H1 (cell line): ENCODE results near the gene RIN1. TPM values are rescaled to one million over a fixed set of nuclear protein-coding genes. Genes with fewer than 3 reads are reported as not detected.

Source experiments
- ATF3 ChIP-seq: IDR thresholded peaks from 2 replicates; pipeline ENCODE4 v1.6.1; 2011; ENCODE audit warnings: low read depth, mild to moderate bottlenecking, low read length; ENCODE audit not compliant: insufficient read depth
- BACH1 ChIP-seq: IDR thresholded peaks from 2 replicates; pipeline ENCODE4 v1.6.1; 2012; ENCODE audit warnings: low read length, improper control_type of control experiment
- BCL11A ChIP-seq, 2 experiments: IDR thresholded peaks; one replicate each; pipeline ENCODE4 v1.6.1; 2011; ENCODE audit warnings: low read depth in 2 of 2, low read length in 2 of 2, mild to moderate bottlenecking in 2 of 2
- BRCA1 ChIP-seq: IDR thresholded peaks from 2 replicates; pipeline ENCODE4 v1.6.1; 2012; ENCODE audit warnings: low read depth, low read length, improper control_type of control experiment
- CHD2 ChIP-seq: IDR thresholded peaks from 2 replicates; pipeline ENCODE4 v1.6.1; 2012; ENCODE audit warnings: low read length, improper control_type of control experiment
- SAP30 ChIP-seq: fragments of 300-600 bp; sonication (generic); IDR thresholded peaks from 2 replicates; pipeline ENCODE4 v1.7.1; 2012; ENCODE audit warnings: low read length, moderate library complexity, mild to moderate bottlenecking, inconsistent platforms; ENCODE audit not compliant: insufficient read depth, insufficient replicate concordance
- TAF7 ChIP-seq: optimal IDR thresholded peaks from 2 replicates; pipeline ENCODE3; 2011; ENCODE audit warnings: low read depth, mild to moderate bottlenecking, inconsistent platforms, low read length, moderate library complexity, borderline replicate concordance
- polyA plus RNA-seq, 7 experiments: library from polyadenylated mRNA; depleted of rRNA in 3 of 7; stranded (reverse) in 5 of 7; unstranded in 2 of 7; fragments of >200 nt in 5 of 7; fragments of 200-250 nt in 2 of 7; gene quantifications; 1 replicate in 5 of 7; 2 replicates in 1 of 7; 4 replicates in 1 of 7; pipeline versions ENCODE4 v1.2.1 to v1.2.3, GENCODE V29; 2011 to 2013; ENCODE audit warnings: missing spikeins in 2 of 7, mixed read lengths in 2 of 7
- total RNA-seq: library from RNA; stranded (reverse); fragmentation: NEBNext Ultra II Directional; extraction: Animal tissue kit (Norgen Biotek cat#: 25700); gene quantifications from 2 replicates; pipeline ENCODE4 v1.2.1, GENCODE V29; 2021

RIN1 gene
- total and polyA plus RNA-seq, 2 of the 8 experiments (the other 6 are each of a cell fraction or from before 2014, with no cell fraction given) = 2.5 to 5.4 TPM

GRCh38 chr11:66283461-66284105 is 52.7 kb downstream of the RIN1 start (continued):
- no peak for TF ChIP-seq SAP30
- no peak for TF ChIP-seq BRCA1
- no peak for TF ChIP-seq CHD2
- no peak for TF ChIP-seq ATF3
- no peak for TF ChIP-seq BCL11A (IDR thresholded peaks at IDR 0.05; ENCODE audit: low read depth in 2 of 2, low read length in 2 of 2)
- TF ChIP-seq BACH1 = no peak
- TF ChIP-seq TAF7 = no peak
